H1 (cell line): ENCODE data around the gene HES3. TPM values are rescaled to one million over a fixed set of nuclear protein-coding genes. Genes with fewer than 3 reads are reported as not detected.

Source experiments
- CTCF ChIA-PET: fragments of 300-600 bp; sonication (Branson Sonifier 250); formaldehyde crosslinking; loops from one replicate; lab custom pipeline; 2021; ENCODE audit not compliant: partially characterized antibody; lab: Charles Lee
- POLR2A ChIA-PET: fragments of 300-600 bp; sonication (Branson Sonifier 250); formaldehyde crosslinking; loops from one replicate; lab custom pipeline; 2021; ENCODE audit warnings: inconsistent platforms; ENCODE audit not compliant: partially characterized antibody; lab: Charles Lee
- DNase-seq, 2 experiments: peaks; one replicate each; pipeline versions ENCODE4 v3.0.0 to v3.0.0-alpha.2; 2010 to 2022; ENCODE audit warnings: low spot score in 2 of 2, low read depth in 1 of 2, mixed read lengths in 1 of 2
- FAIRE-seq: peaks from 2 replicates; lab custom pipeline; 2011; peaks lifted over from hg19 to GRCh38; lab: Jason Lieb, UNC
- H2AFZ ChIP-seq: 2 replicates; pipeline ENCODE4 v1.8.1; 2012; ENCODE audit warnings: low read length, inconsistent platforms
- H2AK5ac ChIP-seq: 2 replicates; pipeline ENCODE4 v1.6.1; 2013; ENCODE audit warnings: low read depth, low read length
- H2BK120ac ChIP-seq: replicated peaks from 2 replicates; pipeline ENCODE3; 2013; ENCODE audit warnings: low read depth, low read length, inconsistent platforms
- H2BK12ac ChIP-seq: 2 replicates; pipeline ENCODE4 v1.6.1; 2013; ENCODE audit warnings: low read depth, low read length
- H2BK15ac ChIP-seq: 2 replicates; pipeline ENCODE4 v1.6.1; 2013; ENCODE audit warnings: low read length
- H2BK20ac ChIP-seq: 2 replicates; pipeline ENCODE4 v1.6.1; 2013; ENCODE audit warnings: low read length
- H2BK5ac ChIP-seq: 2 replicates; pipeline ENCODE4 v1.6.1; 2013; ENCODE audit warnings: low read depth, low read length
- H3K14ac ChIP-seq: 2 replicates; pipeline ENCODE4 v1.6.1; 2013; ENCODE audit warnings: inconsistent platforms; ENCODE audit not compliant: insufficient read length
- H3K18ac ChIP-seq: 2 replicates; pipeline ENCODE4 v1.6.1; 2013; ENCODE audit warnings: low read length; ENCODE audit errors: extremely low read depth
- H3K23ac ChIP-seq: 2 replicates; pipeline ENCODE4 v1.6.1; 2013; ENCODE audit warnings: inconsistent platforms; ENCODE audit not compliant: insufficient read length
- H3K23me2 ChIP-seq: 2 replicates; pipeline ENCODE4 v1.6.1; 2013; ENCODE audit warnings: low read depth, low read length
- H3K27ac ChIP-seq: 2 replicates; pipeline ENCODE4 v1.6.1; 2011; ENCODE audit warnings: low read depth, low read length, inconsistent platforms
- H3K27me3 ChIP-seq, 4 experiments: replicated peaks in 1 of 4; 1 replicate in 1 of 4; 2 replicates in 3 of 4; pipeline versions ENCODE4 v1.6.1 to v1.8.1; 2011 to 2013; ENCODE audit warnings: low read length in 3 of 4, mild to moderate bottlenecking in 3 of 4, inconsistent platforms in 2 of 4, mixed read lengths in 2 of 4, moderate library complexity in 1 of 4; ENCODE audit not compliant: control insufficient read depth in 3 of 4, insufficient read depth in 3 of 4; ENCODE audit errors: extremely low read depth in 1 of 4
- H3K36me3 ChIP-seq, 4 experiments: 2 replicates each; pipeline versions ENCODE4 v1.6.1 to v1.8.1; 2011 to 2013; ENCODE audit warnings: mild to moderate bottlenecking in 4 of 4, low read length in 3 of 4, moderate library complexity in 2 of 4, control low read depth in 1 of 4, inconsistent platforms in 1 of 4; ENCODE audit not compliant: insufficient read depth in 4 of 4, control insufficient read depth in 2 of 4
- H3K4ac ChIP-seq: replicated peaks from 2 replicates; pipeline ENCODE3; 2013; ENCODE audit warnings: low read length, low read depth, mixed read lengths, inconsistent platforms; ENCODE audit not compliant: insufficient read length
- H3K4me1 ChIP-seq, 4 experiments: replicated peaks in 1 of 4; 1 replicate in 1 of 4; 2 replicates in 3 of 4; pipeline versions ENCODE4 v1.6.1 to v1.8.1; 2011 to 2013; ENCODE audit warnings: low read length in 3 of 4, inconsistent platforms in 2 of 4, mixed read lengths in 1 of 4; ENCODE audit not compliant: insufficient read depth in 4 of 4, control insufficient read depth in 3 of 4
- H3K4me2 ChIP-seq, 2 experiments: 2 replicates each; pipeline versions ENCODE4 v1.6.1 to v1.8.1; 2011 to 2013; ENCODE audit warnings: low read depth in 2 of 2, low read length in 2 of 2, control low read depth in 1 of 2, inconsistent platforms in 1 of 2, mild to moderate bottlenecking in 1 of 2; ENCODE audit not compliant: insufficient read depth in 1 of 2
- H3K4me3 ChIP-seq, 4 experiments: fragments of 200-600, 300-600 bp in 1 of 4; sonication (generic), shearing (Covaris generic), sonication (Bioruptor Twin) in 1 of 4; 2 replicates each; pipeline versions ENCODE4 v1.5.1 to v1.8.1; 2011 to 2016; ENCODE audit warnings: low read length in 4 of 4, low read depth in 3 of 4, control low read depth in 2 of 4, inconsistent platforms in 2 of 4, mild to moderate bottlenecking in 2 of 4, mixed read lengths in 1 of 4, moderate library complexity in 1 of 4; ENCODE audit not compliant: insufficient read depth in 2 of 4; ENCODE audit errors: extremely low read depth in 1 of 4
- H3K56ac ChIP-seq: replicated peaks from 2 replicates; pipeline ENCODE3; 2013; ENCODE audit warnings: low read depth, mild to moderate bottlenecking, mixed read lengths, low read length, inconsistent platforms; ENCODE audit not compliant: insufficient read length
- H3K79me1 ChIP-seq: 2 replicates; pipeline ENCODE4 v1.6.1; 2013; ENCODE audit warnings: low read depth, low read length, control low read depth
- H3K79me2 ChIP-seq, 2 experiments: 2 replicates each; pipeline versions ENCODE4 v1.6.1 to v1.8.1; 2012 to 2013; ENCODE audit warnings: low read length in 2 of 2, mild to moderate bottlenecking in 2 of 2, inconsistent platforms in 1 of 2; ENCODE audit not compliant: insufficient read depth in 2 of 2, control insufficient read depth in 1 of 2
- H3K9ac ChIP-seq, 4 experiments: replicated peaks in 1 of 4; 1 replicate in 1 of 4; 2 replicates in 3 of 4; pipeline versions ENCODE4 v1.6.1 to v1.8.1; 2011 to 2013; ENCODE audit warnings: low read depth in 3 of 4, low read length in 3 of 4, control low read depth in 2 of 4, mild to moderate bottlenecking in 2 of 4, moderate library complexity in 2 of 4, inconsistent platforms in 1 of 4; ENCODE audit errors: extremely low read depth in 1 of 4
- H3K9me3 ChIP-seq, 2 experiments: 2 replicates each; pipeline versions ENCODE4 v1.6.1 to v1.8.1; 2012 to 2013; ENCODE audit warnings: mild to moderate bottlenecking in 2 of 2, moderate library complexity in 2 of 2, control low read depth in 1 of 2, inconsistent platforms in 1 of 2, low read depth in 1 of 2, low read length in 1 of 2, mixed read lengths in 1 of 2; ENCODE audit not compliant: insufficient read depth in 2 of 2
- H4K20me1 ChIP-seq, 2 experiments: replicated peaks in 1 of 2; 2 replicates each; pipeline versions ENCODE3 to v1.8.1; 2011 to 2013; ENCODE audit warnings: inconsistent platforms in 2 of 2, low read length in 2 of 2, mild to moderate bottlenecking in 1 of 2; ENCODE audit not compliant: insufficient read depth in 2 of 2, control insufficient read depth in 1 of 2
- H4K5ac ChIP-seq: 2 replicates; pipeline ENCODE4 v1.6.1; 2013; ENCODE audit warnings: low read length, low read depth, mixed read lengths, inconsistent platforms; ENCODE audit not compliant: insufficient read length
- H4K8ac ChIP-seq: 2 replicates; pipeline ENCODE4 v1.8.0; 2013; ENCODE audit warnings: mild to moderate bottlenecking, moderate library complexity, low read length, inconsistent platforms; ENCODE audit not compliant: insufficient read depth; ENCODE audit errors: extremely low read depth
- H4K91ac ChIP-seq: replicated peaks from 2 replicates; pipeline ENCODE3; 2013; ENCODE audit warnings: low read length, mixed read lengths, inconsistent platforms; ENCODE audit not compliant: insufficient read length
- ASH2L ChIP-seq: fragments of 200-600, 300-600 bp; sonication (generic); IDR thresholded peaks from one replicate; pipeline ENCODE4 v1.7.1; 2017; ENCODE audit warnings: low read length
- BACH1 ChIP-seq: IDR thresholded peaks from 2 replicates; pipeline ENCODE4 v1.6.1; 2012; ENCODE audit warnings: low read length, improper control_type of control experiment
- CBX5 ChIP-seq: fragments of 300-800, 300-1000 bp; sonication (generic); IDR thresholded peaks from 2 replicates; pipeline ENCODE4 v1.7.1; 2016; ENCODE audit warnings: antibody characterized with exemption, low read length, low read depth
- EGR1 ChIP-seq: IDR thresholded peaks from 2 replicates; pipeline ENCODE4 v1.6.1; 2011; ENCODE audit warnings: low read depth, low read length, borderline replicate concordance
- GABPA ChIP-seq: IDR thresholded peaks from 2 replicates; pipeline ENCODE4 v1.6.1; 2011; ENCODE audit warnings: mild to moderate bottlenecking, low read length, moderate library complexity, borderline replicate concordance; ENCODE audit not compliant: insufficient read depth
- KDM5A ChIP-seq: fragments of 200-600 bp; IDR thresholded peaks from 2 replicates; pipeline ENCODE4 v1.7.1; 2012; ENCODE audit warnings: mild to moderate bottlenecking, low read length, inconsistent platforms, mixed read lengths
- POLR2A ChIP-seq, 2 experiments: IDR thresholded peaks; 1 replicate in 1 of 2; 2 replicates in 1 of 2; pipeline ENCODE4 v1.6.1; 2011; ENCODE audit warnings: low read depth in 2 of 2, low read length in 2 of 2, mild to moderate bottlenecking in 2 of 2; ENCODE audit errors: control extremely low read depth in 1 of 2
- SP2 ChIP-seq: IDR thresholded peaks from 2 replicates; pipeline ENCODE4 v1.6.1; 2012; ENCODE audit warnings: mild to moderate bottlenecking, low read length, inconsistent platforms
- WGBS, 2 experiments: shearing (Covaris generic) in 1 of 2; methylation state at CpG; one replicate each; pipeline versions ENCODE4 v1.1.6 to v1.1.7; 2013 to 2015; ENCODE audit warnings: low lambda C conversion rate in 2 of 2, mixed read lengths in 2 of 2, inconsistent platforms in 1 of 2, low coverage in 1 of 2, missing lambda C conversion rate in 1 of 2; ENCODE audit not compliant: insufficient replicate concordance in 2 of 2, insufficient coverage in 1 of 2, insufficient read length in 1 of 2; ENCODE audit errors: extremely low coverage in 1 of 2, missing lambda C conversion rate in 1 of 2; 5-methylcytosine and 5-hydroxymethylcytosine counted together
- polyA plus RNA-seq, 7 experiments: library from polyadenylated mRNA; depleted of rRNA in 3 of 7; stranded (reverse) in 5 of 7; unstranded in 2 of 7; fragments of >200 nt in 5 of 7; fragments of 200-250 nt in 2 of 7; gene quantifications; 1 replicate in 5 of 7; 2 replicates in 1 of 7; 4 replicates in 1 of 7; pipeline versions ENCODE4 v1.2.1 to v1.2.3, GENCODE V29; 2011 to 2013; ENCODE audit warnings: missing spikeins in 2 of 7, mixed read lengths in 2 of 7
- total RNA-seq: library from RNA; stranded (reverse); fragmentation: NEBNext Ultra II Directional; extraction: Animal tissue kit (Norgen Biotek cat#: 25700); gene quantifications from 2 replicates; pipeline ENCODE4 v1.2.1, GENCODE V29; 2021

The HES3 gene
- total and polyA plus RNA-seq, 2 of the 8 experiments (the other 6 are each of a cell fraction or from before 2014, with no cell fraction given), result 38.8 to 54.3 TPM

- peaks cover 13% of the 10 kb centered on the region; the same call in 1 of the 2 replicates for H3K23me2 ChIP-seq
- H3K23ac ChIP-seq, result no peak overlapping the region
- no peak overlapping the region for H3K4ac ChIP-seq
- DNase-seq (peak in 1 of 2 experiments; percentile 53), FAIRE-seq (no peak)
- no peak overlapping the region for H3K9ac ChIP-seq
- TF ChIP-seq POLR2A (IDR thresholded peaks at IDR 0.05; ENCODE audit: control extremely low read depth in 1 of 2, low read depth in 2 of 2, low read length in 2 of 2) (0 out of 3 replicates have a peak, but pooled peaks of 1 of the 2 experiments have one; percentile 33), BACH1 (peak; percentile 35; the same call in 1 of the 2 replicates), EGR1 (no peak), ASH2L (no peak), SP2 (no peak), KDM5A (no peak), CBX5 (no peak), GABPA (peak; percentile 50; the same call in 1 of the 2 replicates)
- no peaks in the 10 kb centered on the region for H3K79me1 ChIP-seq
- H2BK120ac ChIP-seq, result no peak overlapping the region
- no peak overlapping the region; the same call in 1 of the 2 replicates for H3K18ac ChIP-seq
- H3K27me3 ChIP-seq, result peaks cover 16 to 43% (median 34%) of the 10 kb centered on the region in 4 experiments
- 40% methylated on average over 41 of the region's 71 CpGs; no CpG with 5 or more reads in 1 of the 2 experiments for WGBS, 2 experiments
- no peaks in the 10 kb centered on the region for H3K79me2 ChIP-seq
- H3K14ac ChIP-seq, result no peak overlapping the region
- no peak overlapping the region for H2BK15ac ChIP-seq
- H4K91ac ChIP-seq, result no peak overlapping the region
- no peak overlapping the region for H2AFZ ChIP-seq
- H3K36me3 ChIP-seq, result no peaks in the 10 kb centered on the region; a peak in 1 of 8 replicates
- no peak overlapping the region for H4K5ac ChIP-seq
- H3K4me1 ChIP-seq, result peaks cover 0 to 20% (median 9%) of the 10 kb centered on the region in 4 experiments; a peak in 5 of 7 replicates
- H2BK20ac ChIP-seq, result no peak overlapping the region
- no peaks in the 10 kb centered on the region for H3K9me3 ChIP-seq
- ChIA-PET CTCF (interaction anchor here (0.5 to 19.1 kb wide), 15 partner anchors 8 to 239 kb away, joined by 3 to 353 read pairs (median 5); partner anchors contain the start of genes HES2, RNF207 and RPL22), POLR2A (interaction anchor here (0.9 to 9.3 kb wide), 5 partner anchors 9 to 96 kb away, joined by 3 to 64 read pairs (median 16); partner anchors contain the start of genes GPR153 and ICMT)
- H3K4me2 ChIP-seq, result peak overlapping the region; percentile 45 to 82
- H3K27ac ChIP-seq, result no peak overlapping the region
- H4K20me1 ChIP-seq, result peaks cover 9 to 34% of the 10 kb centered on the region in 2 experiments
- no peak overlapping the region for H2AK5ac ChIP-seq
- no peak overlapping the region for H3K56ac ChIP-seq
- peak overlapping the region in 3 of 4 experiments; percentile 14 to 51 (median 15); a peak in 6 of 8 replicates for H3K4me3 ChIP-seq
- no peak overlapping the region; the same call in 1 of the 2 replicates for H4K8ac ChIP-seq
- H2BK12ac ChIP-seq, result no peak overlapping the region; the same call in 1 of the 2 replicates
- H2BK5ac ChIP-seq, result no peak overlapping the region
Observed at GRCh38 chr1:6249739-6250689, 6.0 kb downstream of the HES3 start.
